GM23338 (cell line): ENCODE measurements around the gene EML4. TPM values are rescaled to one million over a fixed set of nuclear protein-coding genes. Genes with fewer than 3 reads are reported as not detected.

ENCODE experiments used
- ATAC-seq: fragments of 200-7000 bp; cut with Tn5 transposase; 3 replicates; pipeline ENCODE4 v1.9.1; 2020
- DNase-seq: peaks from one replicate; pipeline ENCODE4 v3.0.0-alpha.2; 2015; ENCODE audit warnings: low spot score
- H2AFZ ChIP-seq: fragments of 200-600 bp; sonication (generic); 2 replicates; pipeline ENCODE4 v1.8.0; 2016; ENCODE audit warnings: antibody characterized with exemption, mild to moderate bottlenecking, moderate library complexity
- H3F3A ChIP-seq: fragments of 200-600 bp; sonication (generic); replicated peaks from 2 replicates; pipeline ENCODE4 v1.8.0; 2017; ENCODE audit warnings: antibody characterized with exemption, mixed run types, low read depth
- H3K27ac ChIP-seq: fragments of 200-600 bp; sonication (generic); 2 replicates; pipeline ENCODE4 v1.6.1; 2016; ENCODE audit warnings: low read depth
- H3K27me3 ChIP-seq: fragments of 200-600 bp; sonication (generic); 2 replicates; pipeline ENCODE4 v1.8.0; 2016; ENCODE audit warnings: mild to moderate bottlenecking, mixed run types, moderate library complexity; ENCODE audit not compliant: insufficient read depth
- H3K36me3 ChIP-seq: fragments of 200-600 bp; sonication (generic); 2 replicates; pipeline ENCODE4 v1.8.0; 2016; ENCODE audit warnings: mild to moderate bottlenecking; ENCODE audit not compliant: insufficient read depth
- H3K4me1 ChIP-seq: fragments of 200-600 bp; sonication (generic); 2 replicates; pipeline ENCODE4 v1.8.0; 2016; ENCODE audit warnings: mild to moderate bottlenecking, moderate library complexity; ENCODE audit not compliant: insufficient read depth
- H3K4me2 ChIP-seq: fragments of 200-600 bp; sonication (generic); 2 replicates; pipeline ENCODE4 v1.7.1; 2017; ENCODE audit warnings: mixed run types
- H3K4me3 ChIP-seq: fragments of 200-600 bp; sonication (generic); 2 replicates; pipeline ENCODE4 v1.6.1; 2016; ENCODE audit warnings: mixed run types
- H3K79me2 ChIP-seq: fragments of 200-600 bp; sonication (generic); replicated peaks from 2 replicates; pipeline ENCODE4 v1.8.0; 2017; ENCODE audit warnings: mild to moderate bottlenecking; ENCODE audit not compliant: insufficient read depth
- H3K9me2 ChIP-seq: fragments of 200-600 bp; sonication (generic); 2 replicates; pipeline ENCODE4 v1.8.0; 2017; ENCODE audit not compliant: insufficient read depth
- H4K20me1 ChIP-seq: fragments of 200-600 bp; sonication (generic); replicated peaks from 2 replicates; pipeline ENCODE4 v1.8.0; 2017; ENCODE audit warnings: mild to moderate bottlenecking; ENCODE audit not compliant: insufficient read depth
- H3K27ac Mint-ChIP-seq: 2 replicates; pipeline ENCODE4 v1.8.0; 2020; ENCODE audit warnings: inconsistent platforms, mild to moderate bottlenecking, moderate library complexity, mixed read lengths
- H3K27me3 Mint-ChIP-seq: 3 replicates; pipeline ENCODE4 v1.8.0; 2022; ENCODE audit warnings: low read depth, mild to moderate bottlenecking, moderate library complexity, mixed read lengths, inconsistent platforms; ENCODE audit not compliant: insufficient read depth, poor library complexity
- H3K36me3 Mint-ChIP-seq: 3 replicates; pipeline ENCODE4 v1.8.0; 2021; ENCODE audit warnings: low read depth, mild to moderate bottlenecking, inconsistent platforms, moderate library complexity, mixed read lengths
- H3K4me1 Mint-ChIP-seq: 3 replicates; pipeline ENCODE4 v1.8.0; 2020; ENCODE audit warnings: mild to moderate bottlenecking, inconsistent platforms, mixed read lengths
- H3K4me3 Mint-ChIP-seq: 3 replicates; pipeline ENCODE4 v1.8.0; 2021; ENCODE audit warnings: moderate library complexity, mild to moderate bottlenecking, inconsistent platforms, mixed read lengths
- H3K9me3 Mint-ChIP-seq: 3 replicates; pipeline ENCODE4 v1.8.0; 2020; ENCODE audit warnings: moderate library complexity, mild to moderate bottlenecking, inconsistent platforms, mixed read lengths
- CREB1 ChIP-seq: fragments of 250-450 bp; sonication (Bioruptor Pico); IDR thresholded peaks from 2 replicates; pipeline ENCODE4 v1.5.0; 2020; ENCODE audit warnings: low read depth, mild to moderate bottlenecking, moderate library complexity
- ETS1 ChIP-seq: IDR thresholded peaks from 2 replicates; pipeline ENCODE4 v1.6.1; 2016; ENCODE audit warnings: antibody characterized with exemption
- NANOG ChIP-seq: IDR thresholded peaks from 2 replicates; pipeline ENCODE4 v1.6.1; 2016; ENCODE audit warnings: antibody characterized with exemption, borderline replicate concordance
- STAT1 ChIP-seq: IDR thresholded peaks from one replicate; pipeline ENCODE4 v1.6.1; 2016; ENCODE audit warnings: antibody characterized with exemption; ENCODE audit not compliant: unreplicated experiment
- ZNF114 ChIP-seq: fragments of 250-450 bp; sonication (Bioruptor Pico); IDR thresholded peaks from 2 replicates; pipeline ENCODE4 v1.5.0; 2020; ENCODE audit warnings: mild to moderate bottlenecking, moderate library complexity
- ZNF331 ChIP-seq: fragments of 250-450 bp; sonication (Bioruptor Pico); IDR thresholded peaks from 2 replicates; pipeline ENCODE4 v1.5.0; 2020; ENCODE audit warnings: low read depth, mild to moderate bottlenecking, moderate library complexity
- ZNF462 ChIP-seq: fragments of 250-450 bp; sonication (Bioruptor Pico); IDR thresholded peaks from 2 replicates; pipeline ENCODE4 v1.5.0; 2020; ENCODE audit warnings: mild to moderate bottlenecking, moderate library complexity
- polyA plus RNA-seq: library from polyadenylated mRNA; unstranded; fragments of >200 nt; fragmentation: Nextera tagmentation; extraction: Ambion mirVana; gene quantifications from 2 replicates; pipeline ENCODE4 v1.2.1, GENCODE V29; 2016
- total RNA-seq: library from RNA; depleted of rRNA; stranded (reverse); fragments of >200 nt; shearing (Covaris generic); gene quantifications from 2 replicates; pipeline ENCODE4 v1.2.3, GENCODE V29; 2014

EML4 gene
- total and polyA plus RNA-seq, 2 experiments from 2014 or later: 65.3 to 115 TPM

DNA sequence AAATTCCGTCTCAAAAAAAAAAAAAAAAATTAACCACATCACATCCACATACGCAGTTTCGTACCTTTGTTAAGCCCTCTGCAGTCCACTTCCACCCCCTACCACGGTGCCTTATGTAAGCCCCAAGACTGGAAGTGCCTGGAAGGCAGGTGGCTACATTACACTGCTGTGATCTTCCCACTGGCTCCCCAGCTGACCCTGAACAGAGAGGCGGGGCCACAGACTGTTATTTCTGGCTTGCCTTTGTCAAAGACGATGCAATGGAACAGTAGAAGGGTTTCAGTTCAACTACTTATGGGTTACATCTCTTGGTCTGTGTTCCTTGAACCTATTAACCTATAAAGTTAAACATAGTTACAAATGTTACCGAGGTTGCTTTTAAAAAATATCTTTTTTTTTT lies 207.6 kb downstream of the EML4 start (continued):
- no peak for TF ChIP-seq ZNF462 (CRISPR knock-in tag)

DNA sequence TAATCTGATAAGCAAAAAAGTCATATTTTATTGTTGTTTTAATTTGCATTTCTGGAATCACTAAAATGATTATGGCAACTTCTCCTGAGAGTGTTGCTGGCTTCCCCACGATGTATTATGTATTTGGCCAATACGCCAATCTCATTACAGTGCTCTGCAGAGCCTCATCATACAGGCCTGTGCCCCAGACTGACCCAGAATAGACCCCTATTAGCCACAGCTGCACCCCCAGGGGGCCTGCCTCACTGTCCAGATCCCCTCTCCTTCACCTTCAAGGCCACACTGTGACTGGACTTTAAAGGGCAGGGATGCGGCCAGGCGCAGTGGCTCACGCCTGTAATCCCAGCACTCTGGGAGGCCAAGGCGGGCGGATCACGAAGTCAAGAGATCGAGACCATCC lies 209.3 kb downstream of the EML4 start:
- Histone ChIP-seq H3K27me3 (no peaks in the 10 kb centered on the region), H2AFZ (no peak overlapping the region), H3K4me1 (no peaks in the 10 kb centered on the region), H3K4me2 (no peak overlapping the region), H3K36me3 (no peaks in the 10 kb centered on the region), H3K79me2 (no peaks in the 10 kb centered on the region), H4K20me1 (no peaks in the 10 kb centered on the region), H3K4me3 (no peak overlapping the region), H3K27ac (no peak overlapping the region), H3K9me2 (no peaks in the 10 kb centered on the region), H3F3A (no peaks in the 10 kb centered on the region)
- DNase-seq: no peak
- Mint-ChIP-seq H3K27me3 (peaks cover 5% of the 10 kb centered on the region), H3K9me3 (no peaks in the 10 kb centered on the region), H3K27ac (no peak overlapping the region), H3K4me1 (no peaks in the 10 kb centered on the region; the same call in 2 of the 3 replicates), H3K4me3 (no peak overlapping the region), H3K36me3 (no peaks in the 10 kb centered on the region)
- no peak for ATAC-seq
- TF ChIP-seq ZNF114: no peak
- TF ChIP-seq STAT1: no peak
- no peak for TF ChIP-seq ETS1
- TF ChIP-seq ZNF331 (CRISPR knock-in tag): no peak
- TF ChIP-seq ZNF462 (CRISPR knock-in tag): no peak
- no peak for TF ChIP-seq NANOG
- TF ChIP-seq CREB1 (CRISPR knock-in tag): no peak
